ENCODE data around the gene TTLL5. TPM values are rescaled to one million over a fixed set of nuclear protein-coding genes. Genes with fewer than 3 reads are reported as not detected.
A peak's percentile ranks its signal among the peaks of the same experiment; 100 is the strongest.

Gene TTLL5
- total RNA-seq (2014; rRNA removed; shearing (Covaris generic)), result 15.2 and 16.2 TPM in 2 replicates
- polyA plus RNA-seq (2014; cell fraction: nucleus; rRNA removed), result 23.2 and 29.4 TPM in 2 replicates

GRCh38 chr14:75660630-75661498 lies at the start of gene TTLL5, which contains the start of gene ERG28:
TSS of gene TTLL5 (plus strand) at chr14:75661246. CDS start at chr14:75663150, 1,904 bp downstream.
TSS of gene ERG28 (minus strand) at chr14:75660876. CDS start at chr14:75657502, 3,374 bp downstream.
- peak; percentile 98 for DNase-seq (ENCODE audit: extremely low read depth, low read depth)

GRCh38 chr14:75612157-75612556 lies 48.9 kb upstream of the TTLL5 start:
- DNase-seq (ENCODE audit: extremely low read depth, low read depth), result no peak

- DNase-seq (ENCODE audit: extremely low read depth, low read depth), result no peak
Observed at GRCh38 chr14:75614179-75614578, 46.9 kb upstream of the TTLL5 start.

GRCh38 chr14:75615200-75615599 lies 45.8 kb upstream of the TTLL5 start:
- DNase-seq (ENCODE audit: extremely low read depth, low read depth), result no peak

GRCh38 chr14:75619548-75619947 lies 41.5 kb upstream of the TTLL5 start:
- no peak for DNase-seq (ENCODE audit: extremely low read depth, low read depth)

GRCh38 chr14:75625034-75625433 lies 36.0 kb upstream of the TTLL5 start:
- no peak for DNase-seq (ENCODE audit: extremely low read depth, low read depth)

GRCh38 chr14:75626396-75626795 lies 34.6 kb upstream of the TTLL5 start:
- DNase-seq (ENCODE audit: extremely low read depth, low read depth), result no peak

- DNase-seq (ENCODE audit: extremely low read depth, low read depth), result no peak
Observed at GRCh38 chr14:75626863-75627262, 34.2 kb upstream of the TTLL5 start.

GRCh38 chr14:75627406-75627805 lies 33.6 kb upstream of the TTLL5 start:
- DNase-seq (ENCODE audit: extremely low read depth, low read depth), result no peak

- no peak for DNase-seq (ENCODE audit: extremely low read depth, low read depth)
Observed at GRCh38 chr14:75628816-75629215, 32.2 kb upstream of the TTLL5 start.

- no peak for DNase-seq (ENCODE audit: extremely low read depth, low read depth)
Observed at GRCh38 chr14:75630695-75631452, 30.2 kb upstream of the TTLL5 start.

GRCh38 chr14:75631453-75631831 lies 29.6 kb upstream of the TTLL5 start:
- no peak for DNase-seq (ENCODE audit: extremely low read depth, low read depth)

GRCh38 chr14:75634848-75635247 lies 26.2 kb upstream of the TTLL5 start:
- DNase-seq (ENCODE audit: extremely low read depth, low read depth), result no peak

GRCh38 chr14:75636100-75636692 lies 24.9 kb upstream of the TTLL5 start:
- DNase-seq (ENCODE audit: extremely low read depth, low read depth), result no peak

- DNase-seq (ENCODE audit: extremely low read depth, low read depth), result no peak
Observed at GRCh38 chr14:75640876-75641275, 20.2 kb upstream of the TTLL5 start.

- DNase-seq (ENCODE audit: extremely low read depth, low read depth), result no peak
Observed at GRCh38 chr14:75643985-75644384, 17.1 kb upstream of the TTLL5 start.

GRCh38 chr14:75645056-75645455 lies 16.0 kb upstream of the TTLL5 start:
- DNase-seq (ENCODE audit: extremely low read depth, low read depth), result no peak

GRCh38 chr14:75646762-75647161 lies 14.3 kb upstream of the TTLL5 start:
- DNase-seq (ENCODE audit: extremely low read depth, low read depth), result no peak

GRCh38 chr14:75647640-75648039 lies 13.4 kb upstream of the TTLL5 start:
- DNase-seq (ENCODE audit: extremely low read depth, low read depth), result no peak

- peak; percentile 55 for DNase-seq (ENCODE audit: extremely low read depth, low read depth)
Observed at GRCh38 chr14:75648066-75648838, 12.8 kb upstream of the TTLL5 start.
